Activated naive CD4-positive, alpha-beta T cell treated with Interleukin-2 at 50 U/mL for 16 hours (primary cell): ENCODE results near the gene PUM1.
"Not testable (repeated sequence)": the region's sequence is repeated elsewhere in the genome, so short reads cannot be mapped to it uniquely, and the experiment has no call there.

Experiments used
- DNase-seq: peaks from one replicate; pipeline ENCODE4 v3.0.0-alpha.2; 2020

The PUM1 gene

GRCh38 chr1:30991862-30992606 is 73.5 kb downstream of the PUM1 start:
- no peak for DNase-seq

GRCh38 chr1:30990591-30990990 is 74.9 kb downstream of the PUM1 start:
- no peak for DNase-seq

- DNase-seq: no peak
These were observed 77.5 kb downstream of the PUM1 start for GRCh38 chr1:30988045-30988444.

- DNase-seq: no peak
These were observed 78.8 kb downstream of the PUM1 start for GRCh38 chr1:30986755-30987154.

GRCh38 chr1:30984991-30985503 is 80.5 kb downstream of the PUM1 start:
- DNase-seq: no peak

- DNase-seq: no peak
These were observed 81.2 kb downstream of the PUM1 start for GRCh38 chr1:30984165-30984889.

GRCh38 chr1:30982937-30983336 is 82.6 kb downstream of the PUM1 start:
- no peak for DNase-seq

GRCh38 chr1:30982431-30982830 is 83.1 kb downstream of the PUM1 start:
- DNase-seq: no peak

GRCh38 chr1:30981172-30981571 is 84.3 kb downstream of the PUM1 start:
- no peak for DNase-seq

GRCh38 chr1:30977511-30977910 is 88.0 kb downstream of the PUM1 start:
- no peak for DNase-seq

GRCh38 chr1:30977105-30977504 is 88.4 kb downstream of the PUM1 start:
- DNase-seq: no peak

GRCh38 chr1:30976143-30976542 is 89.4 kb downstream of the PUM1 start:
- DNase-seq: no peak

- DNase-seq: no peak
These were observed 90.3 kb downstream of the PUM1 start for GRCh38 chr1:30975217-30975616.

GRCh38 chr1:30974536-30974935 is 91.0 kb downstream of the PUM1 start:
- no peak for DNase-seq

GRCh38 chr1:30972349-30972748 is 93.2 kb downstream of the PUM1 start:
- DNase-seq: not testable (repeated sequence)

- no peak for DNase-seq
These were observed 94.0 kb downstream of the PUM1 start for GRCh38 chr1:30971496-30971895.

GRCh38 chr1:30969903-30970302 is 95.6 kb downstream of the PUM1 start:
- no peak for DNase-seq

GRCh38 chr1:30968220-30968971 is 97.1 kb downstream of the PUM1 start:
- no peak for DNase-seq

GRCh38 chr1:30966690-30967369 is 98.7 kb downstream of the PUM1 start:
- DNase-seq: no peak

- DNase-seq: no peak
These were observed 99.5 kb downstream of the PUM1 start for GRCh38 chr1:30965924-30966599.

- DNase-seq: no peak
These were observed 100.8 kb downstream of the PUM1 start for GRCh38 chr1:30964706-30965105.
